Measurements from ENCODE around the gene IFNA14.
A peak's percentile ranks its signal among the peaks of the same experiment; 100 is the strongest.
"Not testable (repeated sequence)": the region's sequence is repeated elsewhere in the genome, so short reads cannot be mapped to it uniquely, and the experiment has no call there.

IFNA14 gene

DNA sequence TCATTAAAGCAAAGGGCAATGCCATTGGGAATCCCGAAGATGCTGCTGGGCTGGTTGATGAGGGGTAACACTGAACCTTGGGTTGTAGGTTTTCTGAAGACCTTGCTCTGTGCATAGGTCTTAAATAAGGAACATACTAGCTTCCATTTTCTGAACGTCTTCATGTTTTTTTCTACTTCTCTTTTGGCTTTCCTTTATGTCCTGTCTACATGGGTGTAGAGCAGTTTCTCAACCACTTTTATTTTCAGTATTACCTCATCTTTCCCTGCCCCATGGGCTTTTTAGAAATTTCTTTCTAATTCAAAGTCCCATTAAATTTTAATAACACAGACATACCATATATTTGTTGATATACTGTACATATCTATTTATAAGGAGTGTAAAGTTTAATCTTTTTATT, at the start of gene IFNA14:
Gene IFNA14, minus strand, starts transcription at position 95 of the 400 bp plus-strand sequence. Its CDS starts 70 bp downstream, at position 25.
- DNase-seq (ENCODE audit: low spot score), result no peak

DNA sequence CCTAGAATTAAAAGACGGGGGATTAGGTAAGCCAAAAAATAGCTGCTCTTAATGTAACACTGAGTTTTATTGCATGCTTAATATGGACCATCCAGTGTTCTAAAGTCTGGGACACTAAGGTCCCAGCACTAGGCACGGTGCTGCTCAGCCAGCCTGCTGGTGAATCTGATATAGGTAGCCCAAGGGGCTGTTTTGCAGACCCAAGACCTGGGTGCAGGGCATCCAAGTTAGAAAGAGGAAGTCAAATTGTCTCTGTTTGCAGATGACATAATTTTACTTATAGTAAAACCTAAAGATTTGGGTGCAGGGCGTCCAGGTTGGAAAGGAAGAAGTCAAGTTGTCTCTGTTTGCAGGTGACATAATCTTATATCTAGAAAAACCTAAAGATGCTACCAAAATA, 47.5 kb upstream of the IFNA14 start:
- DNase-seq (ENCODE audit: low spot score), result no peak

DNA sequence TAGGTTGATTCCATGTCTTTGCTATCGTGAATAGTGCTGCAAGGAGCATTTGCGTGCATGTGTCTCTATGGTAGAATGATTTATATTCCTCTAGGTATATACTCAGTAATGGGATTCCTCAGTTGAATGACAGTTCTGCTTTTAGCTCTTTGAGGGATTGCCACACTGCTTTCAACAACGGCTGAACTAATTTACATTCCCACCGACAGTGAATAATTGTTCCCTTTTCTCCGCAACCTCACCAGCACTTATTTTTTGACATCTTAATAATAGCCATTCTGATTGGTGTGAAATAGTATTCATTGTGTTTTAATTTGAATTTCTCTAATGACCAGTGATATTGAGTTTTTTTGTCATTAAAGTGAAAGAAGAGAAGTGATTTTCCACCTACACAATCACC, 46.9 kb upstream of the IFNA14 start:
- DNase-seq (ENCODE audit: low spot score), result no peak

DNA sequence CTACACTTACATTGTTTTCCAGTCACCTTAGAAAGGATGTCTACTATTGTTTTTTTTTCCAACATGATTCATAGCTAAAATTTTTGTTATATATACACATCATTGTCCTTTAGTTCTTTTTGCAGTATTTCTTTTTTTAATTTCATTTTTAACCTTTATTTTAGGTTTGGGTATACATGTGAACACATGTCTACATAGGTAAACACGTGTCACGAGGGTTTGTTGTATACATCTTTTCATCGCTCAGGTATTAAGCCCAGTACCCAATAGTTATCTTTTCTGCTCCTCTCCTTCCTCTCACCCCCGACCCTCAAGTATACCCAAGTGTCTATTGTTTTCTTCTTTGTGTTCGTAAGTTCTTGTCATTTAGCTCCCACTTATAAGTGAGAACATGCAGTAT, 46.3 kb upstream of the IFNA14 start:
- DNase-seq (ENCODE audit: low spot score), result no peak

DNA sequence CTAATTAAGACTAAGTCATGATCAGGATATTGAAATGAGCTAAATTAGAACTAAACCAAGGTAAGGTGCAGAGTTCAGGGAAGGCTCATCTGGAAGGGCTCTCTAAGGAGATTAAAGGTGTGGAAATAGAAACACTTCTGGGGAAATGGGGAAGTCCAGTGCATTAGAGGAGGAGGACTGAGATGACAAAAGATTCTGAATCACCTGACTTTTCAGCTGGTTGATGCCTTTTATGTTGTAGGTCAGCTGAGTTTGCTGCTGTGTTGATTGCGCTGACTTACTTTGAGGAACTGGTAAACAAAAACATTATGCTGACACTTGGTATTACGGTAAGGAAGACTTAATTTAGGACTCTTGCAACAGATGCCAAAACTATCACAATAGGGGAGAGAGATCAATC, 41.5 kb upstream of the IFNA14 start:
- DNase-seq (ENCODE audit: low spot score), result no peak

DNA sequence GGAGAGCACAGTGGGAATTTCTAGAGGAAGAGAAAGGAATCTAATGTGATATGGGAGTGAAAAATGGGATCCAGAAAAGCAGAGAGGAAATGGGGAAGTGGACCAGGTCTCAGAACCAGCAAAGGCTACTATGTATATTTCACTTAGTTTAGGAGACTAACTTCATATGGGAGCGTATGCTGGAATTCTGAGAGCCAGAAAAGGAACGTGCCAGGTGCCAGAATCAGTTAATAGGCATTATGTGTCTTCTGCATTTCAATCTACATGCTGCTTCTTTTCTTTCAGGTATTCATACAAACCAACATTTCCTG, 28.5 kb upstream of the IFNA14 start:
- no peak for DNase-seq (ENCODE audit: low spot score)

DNA sequence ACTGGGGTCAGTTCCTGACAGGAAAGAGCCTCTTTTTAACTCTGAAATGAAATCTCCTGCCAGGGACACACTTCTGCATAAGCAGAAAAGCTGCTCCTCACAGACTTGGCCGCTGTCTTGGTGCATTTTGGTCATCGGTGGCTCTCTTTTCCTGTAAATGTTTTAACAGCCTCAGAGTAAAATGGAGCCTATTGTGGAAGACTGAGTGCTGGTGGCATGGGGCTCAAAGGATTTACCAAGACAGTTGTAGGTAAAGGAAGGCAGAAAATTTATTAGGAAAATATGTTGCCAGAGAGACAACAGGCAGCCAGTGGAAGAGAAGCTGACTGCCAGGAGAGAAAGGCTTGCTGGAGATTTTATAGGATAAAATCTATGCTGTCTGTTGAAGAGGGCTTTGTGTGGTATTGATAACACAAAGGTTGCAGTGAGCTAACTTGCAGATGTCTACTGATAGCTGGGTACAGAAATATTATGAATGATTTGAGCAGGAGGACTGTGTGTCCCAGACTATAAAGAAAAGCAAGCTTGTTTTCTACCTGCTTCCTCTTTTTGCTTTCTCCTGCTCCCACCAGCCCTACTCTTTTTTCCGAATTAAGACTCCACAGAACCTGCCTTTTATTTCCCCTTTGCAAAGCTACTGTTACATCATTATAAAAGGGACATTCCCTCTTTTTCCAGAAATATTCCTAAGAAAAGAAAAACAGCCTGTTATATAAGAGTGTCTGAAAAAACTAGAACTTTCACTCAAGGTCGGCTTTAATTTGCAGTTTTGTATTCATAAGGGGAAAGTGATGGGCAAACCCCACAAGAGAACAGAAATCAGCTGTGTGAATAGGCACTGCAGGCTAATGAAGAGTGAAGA, 27.9 kb upstream of the IFNA14 start:
- DNase-seq (ENCODE audit: low spot score), result no peak

DNA sequence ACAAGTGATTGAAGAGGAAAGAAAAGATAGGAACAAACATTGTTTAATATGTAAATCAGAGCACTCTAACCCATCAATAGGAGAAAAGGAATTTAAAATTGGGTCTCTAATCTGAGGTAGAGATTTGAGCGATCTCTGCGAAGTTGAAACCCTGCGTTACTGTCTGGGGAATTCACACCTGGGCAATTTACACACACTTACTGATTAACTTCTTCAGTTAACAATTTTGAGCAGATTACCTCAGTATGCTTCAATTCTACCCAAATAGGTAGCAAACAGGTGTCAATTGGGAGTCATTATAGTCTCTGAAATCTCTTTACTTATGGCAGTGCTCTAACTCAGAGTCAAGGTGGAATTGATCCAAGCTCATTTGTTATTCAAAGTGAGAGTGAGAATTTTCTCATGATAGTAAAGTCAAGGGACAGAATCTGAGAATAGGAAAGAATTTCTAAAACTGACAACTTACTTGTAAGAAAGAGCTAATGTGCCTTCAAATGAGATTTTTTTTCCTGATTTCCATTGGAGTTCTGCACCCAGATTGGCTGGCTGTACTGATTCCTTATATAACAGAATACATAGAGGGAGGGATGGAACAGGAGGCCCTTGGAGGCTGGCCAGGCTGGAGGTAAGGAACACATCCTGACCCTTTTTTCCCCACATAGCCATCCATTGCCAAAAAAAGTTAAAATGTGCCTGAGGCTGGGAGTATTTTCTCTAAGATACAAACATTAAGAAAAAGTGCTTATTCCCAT, 27.1 kb upstream of the IFNA14 start:
- no peak for DNase-seq (ENCODE audit: low spot score)

DNA sequence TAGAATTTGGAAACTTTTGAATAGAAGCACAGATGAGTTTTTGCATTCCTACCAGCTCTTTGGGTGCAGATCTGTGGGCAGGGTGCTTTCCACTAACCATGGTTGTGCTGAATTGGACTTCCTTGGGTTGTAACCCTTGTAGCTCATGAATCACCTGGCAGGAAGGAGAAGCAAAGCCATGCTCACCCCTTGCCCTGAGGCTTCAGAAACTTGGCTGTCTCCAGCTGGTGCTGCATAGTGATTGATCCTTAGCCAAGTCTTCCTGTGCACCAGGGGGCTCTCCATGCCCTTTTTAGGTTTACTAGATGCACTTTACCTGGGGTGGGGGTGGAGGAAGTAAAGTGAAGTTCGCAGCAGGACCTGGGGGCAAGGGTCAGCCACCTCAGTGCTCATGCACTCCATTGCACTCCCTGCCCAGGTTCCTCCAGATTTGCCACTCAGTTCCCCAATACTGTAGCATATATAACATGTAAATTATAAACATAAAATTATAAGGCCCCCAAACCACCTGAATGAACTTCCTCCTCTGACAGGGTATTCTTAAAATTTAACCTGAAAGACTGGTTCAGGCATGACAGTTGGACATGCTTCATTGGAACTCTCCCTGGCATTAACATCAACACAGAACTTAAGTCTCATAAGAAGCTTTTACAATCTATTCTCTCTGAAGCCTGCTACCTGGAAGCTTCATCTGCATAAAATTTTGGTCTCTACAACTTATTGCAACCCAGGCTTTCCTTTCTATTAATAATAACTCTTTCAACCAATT, 25.8 kb upstream of the IFNA14 start:
- DNase-seq (ENCODE audit: low spot score), result no peak

DNA sequence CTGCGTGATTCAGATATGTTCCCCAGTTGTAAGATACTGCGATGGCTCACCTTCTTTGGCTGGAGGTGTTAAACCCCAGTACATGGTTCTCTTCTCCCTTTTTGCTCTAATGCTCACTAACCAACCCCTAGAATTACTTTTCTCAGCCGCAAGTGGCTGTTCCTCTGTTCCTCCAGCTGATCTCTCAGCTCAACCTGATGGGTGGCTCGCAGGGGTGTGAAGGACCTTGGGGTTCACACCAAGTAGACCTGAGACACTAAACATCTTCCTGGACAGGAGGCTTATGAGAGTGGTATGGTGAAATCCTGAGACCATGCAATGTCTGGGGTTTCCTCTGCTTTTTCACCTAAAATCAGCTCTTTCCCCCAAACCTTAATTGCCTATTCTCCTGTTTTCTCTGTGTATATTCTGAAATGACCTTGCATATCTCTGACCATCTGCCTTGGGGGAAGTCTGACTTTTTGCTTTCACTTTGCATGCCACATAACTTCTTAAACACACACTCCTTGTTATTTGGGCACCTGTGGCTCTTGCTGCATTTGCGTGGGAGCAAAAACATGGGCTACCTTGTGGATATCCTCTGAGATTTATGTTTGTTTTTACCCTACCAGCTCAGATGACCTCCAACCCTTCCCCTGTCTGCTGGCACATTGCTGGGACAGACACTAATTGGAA, 15.9 kb upstream of the IFNA14 start:
- DNase-seq (ENCODE audit: low spot score), result no peak

DNA sequence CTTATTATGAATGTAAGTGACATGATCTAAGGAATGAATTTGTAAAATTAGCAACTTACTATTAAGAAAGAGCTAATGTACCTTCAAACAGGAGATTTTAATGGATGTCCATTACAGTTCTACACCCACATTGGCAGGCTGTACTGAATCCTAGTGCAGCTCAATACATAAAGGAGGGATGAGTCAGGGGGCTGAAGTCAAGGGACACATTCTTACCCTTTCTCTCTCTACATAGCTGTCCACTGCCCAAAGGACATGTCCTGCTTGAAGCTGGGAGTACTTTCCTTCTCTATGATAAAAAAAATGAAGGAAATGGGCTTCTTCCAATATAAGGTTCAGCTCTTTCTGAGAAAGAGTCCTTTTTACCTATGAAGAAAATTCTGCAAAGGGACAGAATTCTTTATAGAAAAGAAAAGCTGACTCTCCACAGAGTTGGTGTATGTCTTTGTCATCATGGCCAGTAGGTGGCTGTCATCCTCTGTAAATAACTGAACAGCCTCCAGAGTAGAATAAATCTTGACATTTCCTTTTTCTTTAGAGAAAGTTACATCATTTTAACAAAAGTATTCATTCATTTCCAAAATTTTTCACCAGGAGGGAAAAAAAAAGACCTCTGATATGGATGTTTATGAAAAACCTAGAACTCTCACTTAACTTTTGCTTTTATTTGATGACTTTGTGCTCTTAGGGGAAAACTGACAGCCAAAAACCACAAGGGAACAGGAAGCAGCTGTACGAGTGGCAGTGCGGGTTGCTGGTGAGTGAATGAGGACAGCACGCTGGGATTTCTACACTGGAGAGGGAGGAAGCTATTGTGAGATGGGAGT, 13.1 kb upstream of the IFNA14 start:
- DNase-seq (ENCODE audit: low spot score), result peak; percentile 20

DNA sequence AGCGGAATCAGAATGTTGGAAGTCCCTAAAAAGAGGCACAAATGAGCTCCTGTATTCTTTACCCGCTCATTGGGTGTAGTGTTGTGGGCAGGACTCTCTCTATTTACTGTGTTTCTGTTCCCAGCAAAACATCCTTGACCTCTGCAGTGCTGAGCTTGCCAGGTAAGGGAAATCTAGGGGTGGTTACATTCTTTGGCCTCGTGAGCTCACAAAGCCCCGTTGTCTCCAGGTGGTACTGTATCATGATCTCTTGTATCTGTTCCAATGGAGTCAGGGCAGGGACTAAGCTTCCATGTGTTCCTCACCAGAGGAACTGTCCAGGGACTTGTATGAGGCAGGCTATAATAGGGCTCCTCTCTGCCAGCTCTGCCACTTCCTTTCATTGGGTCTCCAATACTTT, 11.8 kb upstream of the IFNA14 start:
- DNase-seq (ENCODE audit: low spot score), result no peak

DNA sequence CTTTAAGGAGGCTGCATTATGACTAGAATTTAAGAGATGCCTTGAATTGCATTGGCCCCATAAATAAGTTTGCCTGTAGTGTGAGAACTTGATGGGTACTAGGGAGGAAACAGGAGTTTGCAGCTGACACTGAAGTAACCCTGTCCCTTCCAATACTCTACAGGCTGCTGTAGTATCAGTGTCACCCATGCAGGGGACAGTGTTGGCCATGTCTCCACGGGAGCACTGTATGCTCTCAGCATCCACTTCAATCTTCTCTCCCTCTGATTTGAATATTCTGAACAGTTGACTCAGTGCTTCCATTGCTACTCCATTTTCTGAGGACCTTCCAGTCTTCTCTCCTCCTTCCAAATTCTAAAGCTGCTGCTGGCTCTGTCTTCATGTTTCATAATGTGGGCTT, 11.4 kb upstream of the IFNA14 start:
- no peak for DNase-seq (ENCODE audit: low spot score)

DNA sequence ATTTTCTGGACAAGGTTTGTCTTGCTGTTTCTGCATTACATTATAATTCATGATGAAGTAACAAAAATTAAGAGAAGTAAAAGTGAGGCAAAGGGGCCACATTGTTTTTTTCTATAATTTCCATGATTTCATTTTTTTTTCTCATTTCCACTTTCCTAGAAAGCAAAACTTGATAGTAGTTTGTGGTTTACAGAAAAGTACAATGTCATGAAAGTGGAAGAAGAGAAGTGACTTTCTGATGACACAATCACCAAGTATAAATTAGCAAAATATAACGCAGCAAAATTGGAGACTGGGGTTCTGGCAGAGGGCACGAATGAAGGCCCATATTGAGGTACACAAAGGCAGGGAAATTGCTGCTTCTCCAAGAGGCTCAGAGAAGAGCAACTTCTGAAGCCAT, 5.0 kb upstream of the IFNA14 start:
- no peak for DNase-seq (ENCODE audit: low spot score)

DNA sequence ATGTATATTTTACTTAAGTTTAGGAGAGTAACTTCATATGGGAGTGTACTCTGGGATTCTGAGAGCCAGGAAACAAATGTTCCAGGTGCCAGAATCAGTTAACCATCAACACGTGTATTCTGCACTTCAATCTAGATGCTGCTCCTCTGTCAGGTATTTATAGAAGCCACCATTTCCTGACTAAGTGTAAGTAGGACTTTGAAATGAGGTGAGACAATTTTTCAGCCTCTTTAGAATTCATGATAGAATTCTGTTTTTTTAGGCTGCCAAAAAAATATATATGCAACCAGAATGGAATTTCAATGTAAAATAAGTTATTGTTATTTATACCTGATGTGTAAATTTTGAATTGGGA, 3.5 kb downstream of the IFNA14 start:
- DNase-seq (ENCODE audit: low spot score), result not testable (repeated sequence)

DNA sequence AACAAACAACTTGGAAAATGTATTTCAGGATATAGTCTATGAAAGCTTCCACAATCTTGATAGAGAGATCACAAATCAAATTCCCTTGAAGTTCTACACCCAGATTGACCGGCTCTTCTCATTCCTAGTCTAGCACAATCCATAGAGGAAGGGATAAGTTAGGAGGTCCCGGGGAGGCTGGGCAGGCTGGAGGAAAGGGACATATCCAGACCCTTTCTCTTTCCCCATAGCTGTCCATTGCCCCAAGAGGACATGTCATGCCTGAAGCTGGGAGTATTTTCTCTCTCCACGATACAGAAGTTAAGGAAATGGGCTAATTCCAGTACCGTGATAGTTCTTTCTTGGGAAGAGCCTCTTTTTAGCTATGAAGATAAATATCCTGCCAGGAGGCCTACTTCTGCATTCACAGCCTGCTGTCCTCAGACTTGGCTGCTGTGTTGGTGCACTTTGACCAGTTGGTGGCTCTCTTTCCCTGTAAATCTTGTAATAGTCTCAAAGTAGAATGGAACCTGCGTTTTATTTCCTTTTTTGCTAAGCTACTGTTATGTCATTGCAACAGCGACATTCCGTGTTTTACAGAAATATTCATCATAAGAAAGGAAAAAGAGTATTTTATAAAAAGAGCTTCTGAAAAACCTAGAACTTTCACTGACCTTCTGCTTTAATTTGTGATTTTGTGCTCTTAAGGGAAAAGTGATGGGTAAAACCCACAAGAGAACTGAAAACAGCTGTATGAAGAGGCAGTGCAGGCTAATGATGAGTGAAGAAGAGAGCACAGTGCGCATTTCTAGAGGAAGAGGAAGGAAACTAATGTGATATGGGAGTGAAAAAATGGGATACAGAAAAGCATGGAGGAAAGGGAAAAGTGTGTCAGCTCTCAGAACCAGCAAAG, 4.1 kb downstream of the IFNA14 start:
- peak; percentile 29 for DNase-seq (ENCODE audit: low spot score)

DNA sequence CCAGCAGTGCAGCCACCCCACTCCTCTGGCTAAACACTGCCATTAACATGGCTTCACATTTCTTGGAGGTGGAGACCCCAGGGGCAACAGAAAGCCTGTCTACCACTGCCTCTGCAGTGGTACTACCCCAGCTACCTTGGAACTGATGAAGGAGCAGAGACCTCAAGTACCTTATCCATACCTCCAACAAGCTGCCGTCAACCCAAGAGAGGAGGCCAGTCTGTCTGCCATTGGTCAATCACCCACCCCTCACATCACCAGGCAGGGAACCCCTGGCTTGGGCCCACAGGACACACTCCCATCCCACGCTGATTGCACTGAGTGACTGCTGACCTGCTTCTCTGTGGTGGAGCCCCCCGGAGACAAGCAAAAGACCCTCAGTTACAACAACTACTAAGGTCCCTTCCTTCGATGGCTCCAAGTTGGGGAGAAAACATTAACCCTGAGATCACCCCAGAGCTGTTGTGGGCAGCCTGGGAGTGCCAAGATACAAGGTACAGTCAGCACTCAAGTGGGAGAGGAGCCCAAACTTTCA, 5.6 kb downstream of the IFNA14 start:
- DNase-seq (ENCODE audit: low spot score), result no peak

DNA sequence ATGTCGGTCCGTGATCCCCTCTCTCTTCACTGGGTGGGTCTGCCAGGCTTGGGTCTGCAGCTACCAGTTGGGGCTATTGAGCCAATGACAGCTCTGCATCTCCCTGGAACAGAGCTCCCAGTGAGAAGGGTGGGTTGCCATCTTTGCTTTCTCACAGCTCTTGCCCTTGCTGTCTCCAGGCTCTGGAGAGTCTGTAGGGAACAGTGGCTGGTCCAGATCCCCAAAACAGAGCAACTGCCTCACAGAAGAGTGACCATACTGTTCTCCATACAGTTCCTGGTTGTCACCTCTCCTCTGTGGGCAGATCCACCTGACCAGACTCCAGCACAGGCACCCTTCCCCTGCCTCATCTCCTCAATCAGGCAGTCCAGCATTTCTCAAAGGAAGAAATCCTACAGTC, 6.5 kb downstream of the IFNA14 start:
- no peak for DNase-seq (ENCODE audit: low spot score)

DNA sequence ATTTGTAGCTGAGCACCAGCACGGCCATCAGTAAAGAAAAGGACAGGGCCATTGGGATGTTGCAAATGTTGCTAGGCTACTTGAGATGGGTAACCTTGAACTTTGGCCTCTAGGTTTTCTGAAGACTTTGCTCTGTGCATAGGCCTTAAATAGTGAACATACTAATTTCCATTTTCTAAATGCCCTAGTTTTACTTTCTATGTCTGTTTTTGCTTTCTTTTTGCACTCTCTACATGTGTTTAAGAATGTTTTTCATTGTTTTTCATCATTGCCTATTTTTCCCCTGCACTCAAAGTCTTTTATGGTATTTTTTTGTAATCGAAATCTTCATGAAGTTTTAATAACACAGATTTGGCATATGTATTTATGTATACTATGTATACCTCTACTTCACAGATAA, 11.7 kb downstream of the IFNA14 start, which contains the start of gene IFNA17:
Gene IFNA17, minus strand, starts transcription at position 101 of the 400 bp plus-strand sequence. Its CDS starts 49 bp downstream, at position 52.
- no peak for DNase-seq (ENCODE audit: low spot score)

DNA sequence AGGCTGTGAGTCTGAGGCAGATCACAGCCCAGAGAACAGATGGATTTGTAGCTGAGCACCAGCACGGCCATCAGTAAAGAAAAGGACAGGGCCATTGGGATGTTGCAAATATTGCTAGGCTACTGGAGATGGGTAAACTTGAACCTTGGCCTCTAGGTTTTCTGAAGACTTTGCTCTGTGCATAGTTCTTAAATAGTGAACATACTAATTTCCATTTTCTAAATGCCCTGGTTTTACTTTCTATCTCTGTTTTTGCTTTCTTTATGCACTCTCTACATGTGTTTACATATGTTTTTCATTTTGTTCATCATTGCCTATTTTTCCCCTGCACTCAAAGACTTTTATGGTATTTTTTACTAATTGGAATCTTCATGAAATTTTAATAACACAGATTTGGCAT, 22.6 kb downstream of the IFNA14 start, which contains the start of gene IFNA16:
Gene IFNA16, minus strand, starts transcription at position 101 of the 400 bp plus-strand sequence. Its CDS starts 6 bp downstream, at position 95.
- DNase-seq (ENCODE audit: low spot score), result not testable (repeated sequence)
